GM12801 (cell line): ENCODE data around the gene GNG2.
A peak's percentile ranks its signal among the peaks of the same experiment; 100 is the strongest.

Experiments
- CTCF ChIP-seq: IDR thresholded peaks from one replicate; pipeline ENCODE4 v1.5.1; 2011; ENCODE audit warnings: control low read depth; ENCODE audit not compliant: insufficient read length; ENCODE audit errors: extremely low read depth

Gene GNG2

GRCh38 chr14:51979088-51979709 lies 118.8 kb downstream of the GNG2 start:
- TF ChIP-seq CTCF: peak; percentile 58

- no peak for TF ChIP-seq CTCF
Observed at GRCh38 chr14:51981218-51981854, 120.9 kb downstream of the GNG2 start.

- no peak for TF ChIP-seq CTCF
Observed at GRCh38 chr14:51988221-51988620, 127.8 kb downstream of the GNG2 start.

GRCh38 chr14:51989293-51990234 lies 129.2 kb downstream of the GNG2 start, which contains the start of gene RTRAF:
RTRAF (plus strand) TSS chr14:51989546; CDS start chr14:51989640, 94 bp downstream.
- TF ChIP-seq CTCF: no peak

- no peak for TF ChIP-seq CTCF
Observed at GRCh38 chr14:51990488-51990887, 130.1 kb downstream of the GNG2 start.

GRCh38 chr14:51993285-51993920 lies 133.0 kb downstream of the GNG2 start:
- no peak for TF ChIP-seq CTCF
